GM10847 (cell line): Measurements from ENCODE around the gene COX18.

Experiments
- POLR2A ChIP-seq: IDR thresholded peaks from 2 replicates; pipeline ENCODE4 v1.6.1; 2011; ENCODE audit not compliant: insufficient read length; ENCODE audit errors: extremely low read depth

The COX18 gene

GRCh38 chr4:73010789-73011628 lies 58.5 kb downstream of the COX18 start:
- TF ChIP-seq POLR2A = no peak

GRCh38 chr4:73007526-73008100 lies 61.9 kb downstream of the COX18 start:
- no peak for TF ChIP-seq POLR2A

- no peak for TF ChIP-seq POLR2A
Observed at GRCh38 chr4:73006286-73006990, 63.1 kb downstream of the COX18 start.

DNA sequence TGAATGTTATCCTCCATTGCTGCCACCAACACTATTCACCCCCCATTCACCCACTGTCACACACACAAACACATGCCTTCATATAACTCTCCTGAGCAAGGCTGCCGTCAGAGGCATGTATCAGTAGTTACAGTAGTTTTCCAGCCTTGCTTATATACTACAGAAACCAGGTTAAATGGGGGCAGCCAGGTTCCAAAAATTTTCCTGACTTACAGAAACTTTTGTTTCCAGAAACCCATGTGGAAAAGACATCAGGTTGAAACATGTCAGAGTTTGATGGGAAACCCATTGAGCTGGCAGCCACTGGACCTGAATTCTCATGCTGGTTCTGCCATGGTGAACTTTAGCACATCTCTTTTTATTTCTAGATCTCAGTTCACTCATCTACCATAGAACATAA lies 64.0 kb downstream of the COX18 start:
- no peak for TF ChIP-seq POLR2A
